ENCODE results near the gene MORN1.
A peak's percentile ranks its signal among the peaks of the same experiment; 100 is the strongest.
"Not testable (repeated sequence)": the region's sequence is repeated elsewhere in the genome, so short reads cannot be mapped to it uniquely, and the experiment has no call there.

MORN1 gene

GRCh38 chr1:2302292-2302925, 88.9 kb downstream of the MORN1 start:
- DNase-seq = no peak

GRCh38 chr1:2301607-2302291, 89.6 kb downstream of the MORN1 start:
- no peak for DNase-seq

- no peak for DNase-seq
Observed at GRCh38 chr1:2300851-2301606, 90.3 kb downstream of the MORN1 start.

GRCh38 chr1:2300004-2300771, 91.2 kb downstream of the MORN1 start:
- no peak for DNase-seq

GRCh38 chr1:2299131-2299627, 92.2 kb downstream of the MORN1 start:
- peak; percentile 51 for DNase-seq

GRCh38 chr1:2298685-2299084, 92.7 kb downstream of the MORN1 start:
- DNase-seq = no peak

- DNase-seq = no peak
Observed at GRCh38 chr1:2297246-2298011, 93.9 kb downstream of the MORN1 start.

GRCh38 chr1:2296614-2297013, 94.7 kb downstream of the MORN1 start:
- no peak for DNase-seq

- not testable (repeated sequence) for DNase-seq
Observed at GRCh38 chr1:2296211-2296610, 95.1 kb downstream of the MORN1 start.

GRCh38 chr1:2295526-2295925, 95.8 kb downstream of the MORN1 start:
- no peak for DNase-seq

- DNase-seq = no peak
Observed at GRCh38 chr1:2294725-2295078, 96.7 kb downstream of the MORN1 start.

GRCh38 chr1:2294033-2294724, 97.2 kb downstream of the MORN1 start:
- no peak for DNase-seq

GRCh38 chr1:2292725-2293450, 98.5 kb downstream of the MORN1 start:
- DNase-seq = no peak

- no peak for DNase-seq
Observed at GRCh38 chr1:2291577-2291976, 99.8 kb downstream of the MORN1 start.

- DNase-seq = peak; percentile 64
Observed at GRCh38 chr1:2290595-2291510, 100.5 kb downstream of the MORN1 start.

GRCh38 chr1:2290171-2290578, 101.2 kb downstream of the MORN1 start:
- DNase-seq = peak; percentile 80

- DNase-seq = no peak
Observed at GRCh38 chr1:2289607-2290006, 101.7 kb downstream of the MORN1 start.

- DNase-seq = peak; percentile 16
Observed at GRCh38 chr1:2288816-2289536, 102.4 kb downstream of the MORN1 start.

GRCh38 chr1:2288311-2288710, 103.0 kb downstream of the MORN1 start:
- no peak for DNase-seq
